Retinal pigment epithelial cell (primary cell): ENCODE measurements around the gene RAB27B.
"Not testable (repeated sequence)": the region's sequence is repeated elsewhere in the genome, so short reads cannot be mapped to it uniquely, and the experiment has no call there.

ENCODE experiments used
- DNase-seq: peaks from one replicate; pipeline ENCODE4 v3.0.0-alpha.2; 2010; ENCODE audit warnings: low read depth
- H3K4me3 ChIP-seq: 2 replicates; pipeline ENCODE4 v1.5.1; 2011; ENCODE audit warnings: mild to moderate bottlenecking, low read length, control low read depth, moderate library complexity
- TF ChIP-seq, protein P1 (sequence below): conservative IDR thresholded peaks from 2 replicates; pipeline ENCODE4 v1.5.1; 2011; ENCODE audit warnings: low read depth, low read length, control low read depth, inconsistent platforms

Gene RAB27B

DNA sequence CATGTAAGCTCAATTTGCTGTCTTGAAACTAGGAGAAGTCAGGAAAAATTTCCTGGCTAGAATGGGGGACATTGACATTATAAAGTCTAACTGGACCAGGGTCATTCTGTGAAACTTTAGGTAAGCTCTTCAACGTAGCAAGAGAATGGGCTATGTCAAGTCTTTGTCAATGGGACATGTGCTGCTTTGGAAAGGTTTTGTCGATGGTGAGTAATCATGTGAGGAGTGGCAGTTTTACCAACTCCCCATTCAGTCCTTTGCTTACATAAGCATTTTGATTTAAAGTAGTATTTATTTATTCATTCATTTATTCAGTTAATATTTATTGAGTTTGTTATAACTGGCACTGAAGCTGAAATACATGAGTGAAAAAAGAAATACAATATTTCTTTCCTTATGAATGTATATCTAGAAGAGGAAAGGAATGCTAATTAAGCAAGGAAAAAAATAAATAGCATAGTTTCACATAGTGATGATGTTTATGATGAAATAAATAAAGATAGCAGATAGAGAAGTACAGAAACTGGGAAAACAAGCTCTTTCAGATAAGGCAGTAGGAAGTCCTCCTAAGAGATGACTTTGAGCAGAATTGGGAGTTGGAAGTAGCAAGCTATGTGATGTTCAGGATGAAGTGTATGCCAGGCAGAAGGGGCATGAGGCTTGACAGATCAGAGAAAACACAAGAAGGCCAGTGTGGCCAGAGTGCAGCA lies 25.4 kb upstream of the RAB27B start:
- TF ChIP-seq, protein P1, sequence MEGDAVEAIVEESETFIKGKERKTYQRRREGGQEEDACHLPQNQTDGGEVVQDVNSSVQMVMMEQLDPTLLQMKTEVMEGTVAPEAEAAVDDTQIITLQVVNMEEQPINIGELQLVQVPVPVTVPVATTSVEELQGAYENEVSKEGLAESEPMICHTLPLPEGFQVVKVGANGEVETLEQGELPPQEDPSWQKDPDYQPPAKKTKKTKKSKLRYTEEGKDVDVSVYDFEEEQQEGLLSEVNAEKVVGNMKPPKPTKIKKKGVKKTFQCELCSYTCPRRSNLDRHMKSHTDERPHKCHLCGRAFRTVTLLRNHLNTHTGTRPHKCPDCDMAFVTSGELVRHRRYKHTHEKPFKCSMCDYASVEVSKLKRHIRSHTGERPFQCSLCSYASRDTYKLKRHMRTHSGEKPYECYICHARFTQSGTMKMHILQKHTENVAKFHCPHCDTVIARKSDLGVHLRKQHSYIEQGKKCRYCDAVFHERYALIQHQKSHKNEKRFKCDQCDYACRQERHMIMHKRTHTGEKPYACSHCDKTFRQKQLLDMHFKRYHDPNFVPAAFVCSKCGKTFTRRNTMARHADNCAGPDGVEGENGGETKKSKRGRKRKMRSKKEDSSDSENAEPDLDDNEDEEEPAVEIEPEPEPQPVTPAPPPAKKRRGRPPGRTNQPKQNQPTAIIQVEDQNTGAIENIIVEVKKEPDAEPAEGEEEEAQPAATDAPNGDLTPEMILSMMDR = no peak
- no peak for DNase-seq
- H3K4me3 ChIP-seq = no peak overlapping the region

GRCh38 chr18:54805571-54806334 lies 22.5 kb upstream of the RAB27B start:
- TF ChIP-seq, protein P1 = no peak
- DNase-seq = no peak
- no peak overlapping the region for H3K4me3 ChIP-seq

- H3K4me3 ChIP-seq = no peak overlapping the region
- TF ChIP-seq, protein P1 = no peak
- no peak for DNase-seq
Observed at GRCh38 chr18:54806526-54806925, 21.8 kb upstream of the RAB27B start.

- TF ChIP-seq, protein P1 = no peak
- no peak overlapping the region for H3K4me3 ChIP-seq
- DNase-seq = no peak
Observed at GRCh38 chr18:54807303-54807702, 21.0 kb upstream of the RAB27B start.

DNA sequence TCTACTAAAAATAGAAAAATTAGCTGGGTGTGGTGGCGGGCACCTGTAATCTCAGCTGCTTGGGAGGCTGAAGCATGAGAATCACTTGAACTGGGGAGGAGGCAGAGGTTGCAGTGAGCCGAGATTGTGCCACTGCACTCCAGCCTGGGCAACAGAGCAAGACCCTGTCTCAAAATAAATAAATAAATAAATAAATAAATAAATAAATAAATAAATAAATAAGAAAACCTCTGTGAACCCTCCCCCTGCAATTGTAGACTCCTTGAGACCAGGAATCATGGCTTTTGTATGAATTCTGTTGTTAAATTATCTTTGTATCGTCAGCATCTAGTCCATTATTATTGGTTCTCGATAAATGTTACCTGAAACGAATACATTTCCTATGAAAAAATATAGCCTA lies 17.6 kb upstream of the RAB27B start:
- H3K4me3 ChIP-seq, DNase-seq: not testable (repeated sequence)

GRCh38 chr18:54812885-54813284 lies 15.4 kb upstream of the RAB27B start:
- H3K4me3 ChIP-seq = no peak overlapping the region
- DNase-seq = no peak
- TF ChIP-seq, protein P1 = no peak

DNA sequence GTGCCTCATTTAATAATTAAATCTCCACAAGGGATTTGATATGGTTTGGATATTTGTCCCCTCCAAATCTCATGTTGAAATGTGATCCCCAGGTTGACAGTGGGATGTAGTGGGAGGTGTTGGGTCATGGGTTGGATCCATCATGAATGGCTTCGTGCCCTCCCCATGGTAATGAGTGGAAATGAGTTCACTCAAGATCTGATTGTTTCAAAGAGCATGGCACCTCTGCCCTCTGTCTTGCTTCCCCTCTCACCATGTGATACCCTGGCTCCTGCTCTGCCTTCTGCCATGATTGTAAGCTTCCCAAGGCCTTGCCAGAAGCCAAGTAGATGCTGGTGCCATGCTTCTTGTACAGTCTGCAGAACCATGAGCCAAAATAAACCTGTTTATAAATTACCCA lies 15.0 kb upstream of the RAB27B start:
- H3K4me3 ChIP-seq = no peak overlapping the region
- TF ChIP-seq, protein P1 = no peak
- DNase-seq = no peak
